K562 (cell line): ENCODE data around the gene DNAI1.

Experiments
- CTCF ChIP-seq, 3 experiments: IDR thresholded peaks in 2 of 3; conservative IDR thresholded peaks in 1 of 3; 2 replicates each; pipeline ENCODE4 v1.5.1; 2011 to 2012; ENCODE audit warnings: low read length in 3 of 3, mild to moderate bottlenecking in 3 of 3, control low read depth in 2 of 3, improper control_type of control experiment in 1 of 3, inconsistent platforms in 1 of 3, low read depth in 1 of 3, mixed read lengths in 1 of 3, moderate library complexity in 1 of 3; ENCODE audit not compliant: insufficient read depth in 2 of 3
- EHMT2 ChIP-seq: fragments of 450-650 bp; IDR thresholded peaks from 2 replicates; pipeline ENCODE4 v1.6.1; 2018; ENCODE audit warnings: antibody characterized with exemption
- ELF1 ChIP-seq: fragments of 200-800 bp; sonication (Bioruptor generic); IDR thresholded peaks from 2 replicates; pipeline ENCODE4 v1.6.1; 2016; ENCODE audit warnings: missing genetic modification characterization, missing compliant biosample characterization
- EP300 ChIP-seq: IDR thresholded peaks from 2 replicates; pipeline ENCODE4 v1.6.1; 2012; ENCODE audit warnings: low read length, improper control_type of control experiment
- ETV5 ChIP-seq: sonication (generic); formaldehyde crosslinking; IDR thresholded peaks from 2 replicates; pipeline ENCODE4 v1.4.0; 2020; ENCODE audit warnings: low read depth, mild to moderate bottlenecking, missing genetic modification reagents
- L3MBTL2 ChIP-seq: fragments of 450-650 bp; IDR thresholded peaks from 2 replicates; pipeline ENCODE4 v1.6.1; 2016; ENCODE audit warnings: mild to moderate bottlenecking, moderate library complexity
- MAZ ChIP-seq, 2 experiments: fragments of 450-650 bp in 1 of 2; sonication (generic) in 1 of 2; formaldehyde crosslinking; IDR thresholded peaks in 1 of 2; conservative IDR thresholded peaks in 1 of 2; 2 replicates each; pipeline versions ENCODE4 v1.4.0 to v1.5.0; 2020; ENCODE audit warnings: mild to moderate bottlenecking in 1 of 2, missing genetic modification reagents in 1 of 2
- NR2C1 ChIP-seq, 2 experiments: fragments of 450-650 bp; IDR thresholded peaks; 2 replicates each; pipeline ENCODE4 v1.6.1; 2017; ENCODE audit warnings: mild to moderate bottlenecking in 2 of 2, antibody characterized with exemption in 1 of 2, inconsistent platforms in 1 of 2, missing compliant biosample characterization in 1 of 2, missing genetic modification characterization in 1 of 2
- POLR2A ChIP-seq: fragments of 450-650 bp; conservative IDR thresholded peaks from 2 replicates; pipeline ENCODE4 v1.6.1; 2016
- TBP ChIP-seq: optimal IDR thresholded peaks from 2 replicates; pipeline ENCODE3; 2011; ENCODE audit warnings: low read depth, low read length, improper control_type of control experiment
- ZEB2 ChIP-seq: fragments of 450-650 bp; IDR thresholded peaks from 2 replicates; pipeline ENCODE4 v1.6.1; 2016
- TF ChIP-seq, protein P1 (sequence below): sonication (generic); formaldehyde crosslinking; IDR thresholded peaks from 2 replicates; pipeline ENCODE4 v1.9.0; 2022; ENCODE audit warnings: mild to moderate bottlenecking, missing genetic modification reagents
- TF ChIP-seq, protein P2 (sequence below): fragments of 200-800 bp; sonication (Bioruptor generic); IDR thresholded peaks from 2 replicates; pipeline ENCODE4 v1.6.1; 2017; ENCODE audit warnings: missing genetic modification characterization, missing compliant biosample characterization
- TF ChIP-seq, protein P3 (sequence below): fragments of 250-450 bp; sonication (Bioruptor Pico); IDR thresholded peaks from 2 replicates; pipeline ENCODE4 v1.4.0; 2020

GRCh38 chr9:34479431-34479866 lies 20.8 kb downstream of the DNAI1 start:
- TF ChIP-seq CTCF (IDR thresholded peaks at IDR 0.05 in 2 of 3, conservative IDR thresholded peaks at IDR 0.05 in 1 of 3; ENCODE audit: insufficient read depth in 2 of 3, low read depth in 1 of 3, low read length in 3 of 3) (no peak), ELF1 (tag) (no peak), L3MBTL2 (no peak), NR2C1 (IDR thresholded peaks at IDR 0.05) (no peak), NR2C1 (tag; IDR thresholded peaks at IDR 0.05) (no peak), EP300 (no peak), MAZ (CRISPR knock-in tag; conservative IDR thresholded peaks at IDR 0.05 in 1 of 2, IDR thresholded peaks at IDR 0.05 in 1 of 2) (no peak), POLR2A (no peak), ZEB2 (no peak), TBP (no peak), ETV5 (no peak), EHMT2 (no peak)
- TF ChIP-seq, protein P1, sequence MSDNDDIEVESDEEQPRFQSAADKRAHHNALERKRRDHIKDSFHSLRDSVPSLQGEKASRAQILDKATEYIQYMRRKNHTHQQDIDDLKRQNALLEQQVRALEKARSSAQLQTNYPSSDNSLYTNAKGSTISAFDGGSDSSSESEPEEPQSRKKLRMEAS (CRISPR knock-in tag) = no peak
- TF ChIP-seq, protein P2, sequence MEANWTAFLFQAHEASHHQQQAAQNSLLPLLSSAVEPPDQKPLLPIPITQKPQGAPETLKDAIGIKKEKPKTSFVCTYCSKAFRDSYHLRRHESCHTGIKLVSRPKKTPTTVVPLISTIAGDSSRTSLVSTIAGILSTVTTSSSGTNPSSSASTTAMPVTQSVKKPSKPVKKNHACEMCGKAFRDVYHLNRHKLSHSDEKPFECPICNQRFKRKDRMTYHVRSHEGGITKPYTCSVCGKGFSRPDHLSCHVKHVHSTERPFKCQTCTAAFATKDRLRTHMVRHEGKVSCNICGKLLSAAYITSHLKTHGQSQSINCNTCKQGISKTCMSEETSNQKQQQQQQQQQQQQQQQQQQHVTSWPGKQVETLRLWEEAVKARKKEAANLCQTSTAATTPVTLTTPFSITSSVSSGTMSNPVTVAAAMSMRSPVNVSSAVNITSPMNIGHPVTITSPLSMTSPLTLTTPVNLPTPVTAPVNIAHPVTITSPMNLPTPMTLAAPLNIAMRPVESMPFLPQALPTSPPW (CRISPR knock-in tag) = no peak
- TF ChIP-seq, protein P3, sequence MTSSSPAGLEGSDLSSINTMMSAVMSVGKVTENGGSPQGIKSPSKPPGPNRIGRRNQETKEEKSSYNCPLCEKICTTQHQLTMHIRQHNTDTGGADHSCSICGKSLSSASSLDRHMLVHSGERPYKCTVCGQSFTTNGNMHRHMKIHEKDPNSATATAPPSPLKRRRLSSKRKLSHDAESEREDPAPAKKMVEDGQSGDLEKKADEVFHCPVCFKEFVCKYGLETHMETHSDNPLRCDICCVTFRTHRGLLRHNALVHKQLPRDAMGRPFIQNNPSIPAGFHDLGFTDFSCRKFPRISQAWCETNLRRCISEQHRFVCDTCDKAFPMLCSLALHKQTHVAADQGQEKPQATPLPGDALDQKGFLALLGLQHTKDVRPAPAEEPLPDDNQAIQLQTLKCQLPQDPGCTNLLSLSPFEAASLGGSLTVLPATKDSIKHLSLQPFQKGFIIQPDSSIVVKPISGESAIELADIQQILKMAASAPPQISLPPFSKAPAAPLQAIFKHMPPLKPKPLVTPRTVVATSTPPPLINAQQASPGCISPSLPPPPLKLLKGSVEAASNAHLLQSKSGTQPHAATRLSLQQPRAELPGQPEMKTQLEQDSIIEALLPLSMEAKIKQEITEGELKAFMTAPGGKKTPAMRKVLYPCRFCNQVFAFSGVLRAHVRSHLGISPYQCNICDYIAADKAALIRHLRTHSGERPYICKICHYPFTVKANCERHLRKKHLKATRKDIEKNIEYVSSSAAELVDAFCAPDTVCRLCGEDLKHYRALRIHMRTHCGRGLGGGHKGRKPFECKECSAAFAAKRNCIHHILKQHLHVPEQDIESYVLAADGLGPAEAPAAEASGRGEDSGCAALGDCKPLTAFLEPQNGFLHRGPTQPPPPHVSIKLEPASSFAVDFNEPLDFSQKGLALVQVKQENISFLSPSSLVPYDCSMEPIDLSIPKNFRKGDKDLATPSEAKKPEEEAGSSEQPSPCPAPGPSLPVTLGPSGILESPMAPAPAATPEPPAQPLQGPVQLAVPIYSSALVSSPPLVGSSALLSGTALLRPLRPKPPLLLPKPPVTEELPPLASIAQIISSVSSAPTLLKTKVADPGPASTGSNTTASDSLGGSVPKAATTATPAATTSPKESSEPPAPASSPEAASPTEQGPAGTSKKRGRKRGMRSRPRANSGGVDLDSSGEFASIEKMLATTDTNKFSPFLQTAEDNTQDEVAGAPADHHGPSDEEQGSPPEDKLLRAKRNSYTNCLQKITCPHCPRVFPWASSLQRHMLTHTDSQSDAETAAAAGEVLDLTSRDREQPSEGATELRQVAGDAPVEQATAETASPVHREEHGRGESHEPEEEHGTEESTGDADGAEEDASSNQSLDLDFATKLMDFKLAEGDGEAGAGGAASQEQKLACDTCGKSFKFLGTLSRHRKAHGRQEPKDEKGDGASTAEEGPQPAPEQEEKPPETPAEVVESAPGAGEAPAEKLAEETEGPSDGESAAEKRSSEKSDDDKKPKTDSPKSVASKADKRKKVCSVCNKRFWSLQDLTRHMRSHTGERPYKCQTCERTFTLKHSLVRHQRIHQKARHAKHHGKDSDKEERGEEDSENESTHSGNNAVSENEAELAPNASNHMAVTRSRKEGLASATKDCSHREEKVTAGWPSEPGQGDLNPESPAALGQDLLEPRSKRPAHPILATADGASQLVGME (CRISPR knock-in tag) = no peak
